Liver (tissue), 9 donors: ENCODE results near the gene MRPL21. TPM values are rescaled to one million over a fixed set of nuclear protein-coding genes. Genes with fewer than 3 reads are reported as not detected.

Source experiments
- DNase-seq: peaks from one replicate; pipeline ENCODE4 v3.0.0-alpha.2; 2017; ENCODE audit warnings: low spot score
- H3K27ac ChIP-seq, 2 donors: one replicate each; pipeline ENCODE4 v1.7.0; 2013; ENCODE audit warnings: inconsistent platforms in 2 of 2, low read length in 2 of 2, control low read depth in 1 of 2, low read depth in 1 of 2, mild to moderate bottlenecking in 1 of 2
- H3K27me3 ChIP-seq, 4 donors: one replicate each; pipeline versions ENCODE4 v1.6.1 to v1.7.0; 2013; ENCODE audit warnings: low read length in 3 of 4, inconsistent platforms in 1 of 4, mild to moderate bottlenecking in 1 of 4, moderate library complexity in 1 of 4; ENCODE audit not compliant: control insufficient read depth in 4 of 4, insufficient read depth in 4 of 4
- H3K36me3 ChIP-seq, 4 donors: one replicate each; pipeline versions ENCODE4 v1.6.1 to v1.7.0; 2013; ENCODE audit warnings: low read length in 3 of 4, mild to moderate bottlenecking in 3 of 4, low read depth in 1 of 4, moderate library complexity in 1 of 4; ENCODE audit not compliant: control insufficient read depth in 4 of 4, insufficient read depth in 3 of 4
- H3K4me1 ChIP-seq, 4 donors: one replicate each; pipeline versions ENCODE4 v1.6.1 to v1.7.0; 2013; ENCODE audit warnings: low read length in 3 of 4, mild to moderate bottlenecking in 3 of 4, moderate library complexity in 1 of 4; ENCODE audit not compliant: control insufficient read depth in 4 of 4, insufficient read depth in 4 of 4
- H3K4me3 ChIP-seq, 3 donors: one replicate each; pipeline versions ENCODE4 v1.6.1 to v1.7.0; 2013; ENCODE audit warnings: low read length in 3 of 3, control low read depth in 1 of 3, low read depth in 1 of 3, mild to moderate bottlenecking in 1 of 3
- H3K9ac ChIP-seq, 2 donors: one replicate each; pipeline ENCODE4 v1.7.0; 2013; ENCODE audit warnings: low read length in 2 of 2, mild to moderate bottlenecking in 2 of 2, moderate library complexity in 2 of 2, control low read depth in 1 of 2, low read depth in 1 of 2
- H3K9me3 ChIP-seq, 4 donors: one replicate each; pipeline versions ENCODE4 v1.6.1 to v1.7.0; 2013; ENCODE audit warnings: low read length in 3 of 4; ENCODE audit not compliant: control insufficient read depth in 4 of 4
- ATF3 ChIP-seq: IDR thresholded peaks from 2 replicates; pipeline ENCODE4 v1.6.1; 2016; ENCODE audit warnings: antibody characterized with exemption
- CTCF ChIP-seq: fragments of 150-350 bp; IDR thresholded peaks from 2 replicates; pipeline ENCODE4 v1.5.1; 2017; ENCODE audit warnings: improper control_type of control experiment, low read depth, low read length; ENCODE audit not compliant: missing input control
- EGR1 ChIP-seq, 2 donors: IDR thresholded peaks; 2 replicates each; pipeline ENCODE4 v1.6.1; 2016 to 2018; ENCODE audit warnings: antibody characterized with exemption in 2 of 2, low read depth in 2 of 2
- FOXA1 ChIP-seq: IDR thresholded peaks from 2 replicates; pipeline ENCODE4 v1.6.1; 2016; ENCODE audit warnings: antibody characterized with exemption
- FOXA2 ChIP-seq: IDR thresholded peaks from 2 replicates; pipeline ENCODE4 v1.6.1; 2016; ENCODE audit warnings: antibody characterized with exemption
- GABPA ChIP-seq, 2 donors: IDR thresholded peaks in 1 of 2; conservative IDR thresholded peaks in 1 of 2; 2 replicates each; pipeline ENCODE4 v1.6.1; 2016; ENCODE audit warnings: antibody characterized with exemption in 2 of 2, mild to moderate bottlenecking in 1 of 2, moderate library complexity in 1 of 2
- HNF4A ChIP-seq, 2 donors: conservative IDR thresholded peaks; 2 replicates each; pipeline ENCODE4 v1.6.1; 2016; ENCODE audit warnings: antibody characterized with exemption in 2 of 2, mild to moderate bottlenecking in 2 of 2
- JUND ChIP-seq, 2 donors: IDR thresholded peaks; 2 replicates each; pipeline ENCODE4 v1.6.1; 2016; ENCODE audit warnings: antibody characterized with exemption in 2 of 2
- NR2F2 ChIP-seq: IDR thresholded peaks from 2 replicates; pipeline ENCODE4 v1.6.1; 2016; ENCODE audit warnings: antibody characterized with exemption
- RAD21 ChIP-seq, 2 donors: IDR thresholded peaks; 2 replicates each; pipeline ENCODE4 v1.6.1; 2016; ENCODE audit warnings: antibody characterized with exemption in 2 of 2, mild to moderate bottlenecking in 2 of 2
- REST ChIP-seq: IDR thresholded peaks from 2 replicates; pipeline ENCODE4 v1.6.1; 2016; ENCODE audit warnings: antibody characterized with exemption, mild to moderate bottlenecking
- RXRA ChIP-seq, 2 donors: IDR thresholded peaks; 2 replicates each; pipeline ENCODE4 v1.6.1; 2017 to 2018; ENCODE audit warnings: antibody characterized with exemption in 2 of 2, mild to moderate bottlenecking in 1 of 2
- SP1 ChIP-seq: IDR thresholded peaks from 2 replicates; pipeline ENCODE4 v1.6.1; 2018; ENCODE audit warnings: antibody characterized with exemption, mild to moderate bottlenecking
- TAF1 ChIP-seq: conservative IDR thresholded peaks from 2 replicates; pipeline ENCODE4 v1.6.1; 2016; ENCODE audit warnings: antibody characterized with exemption, mild to moderate bottlenecking
- YY1 ChIP-seq: IDR thresholded peaks from 2 replicates; pipeline ENCODE4 v1.6.1; 2016; ENCODE audit warnings: antibody characterized with exemption, mild to moderate bottlenecking
- ZBTB33 ChIP-seq: IDR thresholded peaks from 2 replicates; pipeline ENCODE4 v1.6.1; 2016; ENCODE audit warnings: antibody characterized with exemption
- WGBS: extraction: QIAGEN DNeasy Blood & Tissue Kit; methylation state at CpG from one replicate; pipeline ENCODE4 v1.1.7; 2013; 5-methylcytosine and 5-hydroxymethylcytosine counted together
- polyA plus RNA-seq, 2 donors: library from polyadenylated mRNA; stranded (reverse) in 1 of 2; unstranded in 1 of 2; fragments of 200-250 nt in 1 of 2; fragments of >200 nt in 1 of 2; fragmentation: Nextera tagmentation in 1 of 2; extraction: Ambion mirVana in 1 of 2; gene quantifications; one replicate each; pipeline versions ENCODE4 v1.2.1 to v1.2.3, GENCODE V29; 2013 to 2015
- total RNA-seq, 2 donors: library from RNA; depleted of rRNA; stranded (reverse); fragments of >200 nt; gene quantifications; one replicate each; pipeline ENCODE4 v1.2.3, GENCODE V29; 2014
- donor health status: healthy.
- donor health status: healthy.
- donor health status: healthy.
- donor health status: healthy.
- donor health status: healthy.

The MRPL21 gene
- total and polyA plus RNA-seq, 4 donors, result 22.3 to 76.8 (median 35.4) TPM

- WGBS, result 94% methylated on average over 8 of the region's 8 CpGs
- Histone ChIP-seq H3K4me1 (peaks cover 0 to 3% (median 3%) of the 10 kb centered on the region in 4 donors), H3K27me3 (no peaks in the 10 kb centered on the region), H3K36me3 (peaks cover 11 to 64% (median 45%) of the 10 kb centered on the region in 4 donors), H3K4me3 (no peak overlapping the region), H3K9me3 (no peaks in the 10 kb centered on the region), H3K27ac (no peak overlapping the region), H3K9ac (no peak overlapping the region)
- DNase-seq, result no peak
- TF ChIP-seq GABPA (IDR thresholded peaks at IDR 0.05 in 1 of 2, conservative IDR thresholded peaks at IDR 0.05 in 1 of 2) (no peak), REST (no peak), YY1 (no peak), CTCF (no peak), RAD21 (IDR thresholded peaks at IDR 0.05) (no peak), ATF3 (no peak), HNF4A (conservative IDR thresholded peaks at IDR 0.05) (no peak), JUND (IDR thresholded peaks at IDR 0.05) (no peak), FOXA2 (no peak), RXRA (IDR thresholded peaks at IDR 0.05) (no peak), SP1 (no peak), FOXA1 (no peak), NR2F2 (no peak), ZBTB33 (no peak), EGR1 (IDR thresholded peaks at IDR 0.05; ENCODE audit: low read depth in 2 of 2) (no peak), TAF1 (no peak)
Measured at GRCh38 chr11:68910965-68911364, 7.3 kb upstream of the MRPL21 start.

GRCh38 chr11:68908273-68908672 is 4.6 kb upstream of the MRPL21 start:
- no peak overlapping the region for H3K9ac ChIP-seq
- no peak overlapping the region for H3K4me3 ChIP-seq
- peaks cover 4 to 16% (median 14%) of the 10 kb centered on the region in 4 donors for H3K4me1 ChIP-seq
- H3K36me3 ChIP-seq, result peaks cover 5 to 43% (median 35%) of the 10 kb centered on the region in 4 donors
- H3K27ac ChIP-seq, result no peak overlapping the region
- H3K27me3 ChIP-seq, result no peaks in the 10 kb centered on the region
- 95% methylated on average over 5 of the region's 5 CpGs for WGBS
- no peaks in the 10 kb centered on the region for H3K9me3 ChIP-seq
- DNase-seq, result no peak
- TF ChIP-seq JUND (IDR thresholded peaks at IDR 0.05) (no peak), ZBTB33 (no peak), YY1 (no peak), HNF4A (conservative IDR thresholded peaks at IDR 0.05) (no peak), EGR1 (IDR thresholded peaks at IDR 0.05; ENCODE audit: low read depth in 2 of 2) (no peak), RAD21 (IDR thresholded peaks at IDR 0.05) (no peak), CTCF (no peak), REST (no peak), FOXA1 (no peak)
